Activated CD4-positive, alpha-beta memory T cell treated with anti-CD3 and anti-CD28 coated beads, Interleukin-2, amount 10 ng/mL, durations not matched to agents 7 days and 5 days (primary cell): ENCODE results near the gene CLPTM1L. TPM values are rescaled to one million over a fixed set of nuclear protein-coding genes. Genes with fewer than 3 reads are reported as not detected.
"Not testable (repeated sequence)": the region's sequence is repeated elsewhere in the genome, so short reads cannot be mapped to it uniquely, and the experiment has no call there.

Experiments used
- CTCF ChIA-PET: fragments of 350-600 bp; sonication (Branson Sonifier 250); formaldehyde crosslinking; loops from one replicate; lab custom pipeline; 2021; ENCODE audit warnings: antibody characterized with exemption, inconsistent platforms; lab: Charles Lee
- POLR2A ChIA-PET: fragments of 350-600 bp; sonication (Branson Sonifier 250); formaldehyde crosslinking; loops from one replicate; lab custom pipeline; 2021; ENCODE audit warnings: antibody characterized with exemption; lab: Charles Lee
- DNase-seq: peaks from one replicate; pipeline ENCODE4 v3.0.0-alpha.2; 2020
- H3K27ac Mint-ChIP-seq: one replicate; pipeline ENCODE4 v1.8.0; 2021; ENCODE audit warnings: mild to moderate bottlenecking, mixed read lengths
- H3K27me3 Mint-ChIP-seq: one replicate; pipeline ENCODE4 v1.8.0; 2021; ENCODE audit warnings: mixed read lengths
- H3K36me3 Mint-ChIP-seq: one replicate; pipeline ENCODE4 v1.8.0; 2021; ENCODE audit warnings: low read depth, mixed read lengths
- H3K4me1 Mint-ChIP-seq: one replicate; pipeline ENCODE4 v1.8.0; 2021; ENCODE audit warnings: mixed read lengths
- H3K4me3 Mint-ChIP-seq: one replicate; pipeline ENCODE4 v1.8.0; 2021; ENCODE audit warnings: mild to moderate bottlenecking, mixed read lengths
- H3K9me3 Mint-ChIP-seq: one replicate; pipeline ENCODE4 v1.8.0; 2021; ENCODE audit warnings: mixed read lengths
- total RNA-seq, 2 experiments: library from RNA; stranded (reverse); gene quantifications; one replicate each; pipeline ENCODE4 v1.2.3, GENCODE V29; 2021

CLPTM1L gene
- total RNA-seq, 2 experiments from 2014 or later, result 99.7 to 101 TPM

DNA sequence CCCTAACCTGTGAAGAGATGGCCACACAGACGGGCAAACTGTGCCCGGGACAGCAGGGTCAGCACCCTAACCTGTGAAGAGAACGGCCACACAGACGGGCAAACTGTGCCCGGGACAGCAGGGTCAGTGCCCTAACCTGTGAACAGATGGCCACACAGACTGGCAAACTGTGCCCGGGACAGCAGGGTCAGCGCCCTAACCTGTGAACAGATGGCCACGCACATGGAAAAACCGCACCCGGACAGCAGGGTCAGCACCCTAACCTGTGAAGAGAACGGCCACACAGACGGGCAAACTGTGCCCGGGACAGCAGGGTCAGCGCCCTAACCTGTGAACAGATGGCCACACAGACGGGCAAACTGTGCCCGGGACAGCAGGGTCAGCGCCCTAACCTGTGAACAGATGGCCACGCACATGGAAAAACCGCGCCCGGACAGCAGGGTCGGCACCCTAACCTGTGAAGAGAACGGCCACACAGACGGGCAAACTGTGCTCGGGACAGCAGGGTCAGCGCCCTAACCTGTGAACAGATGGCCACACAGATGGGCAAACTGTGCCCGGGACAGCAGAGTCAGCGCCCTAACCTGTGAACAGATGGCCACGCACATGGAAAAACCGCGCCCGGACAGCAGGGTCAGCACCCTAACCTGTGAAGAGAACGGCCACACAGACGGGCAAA, 5.6 kb downstream of the CLPTM1L start:
- peaks cover 27% of the 10 kb centered on the region for H3K4me1 Mint-ChIP-seq
- H3K4me3 Mint-ChIP-seq, H3K27ac Mint-ChIP-seq, CTCF ChIA-PET, H3K9me3 Mint-ChIP-seq, H3K27me3 Mint-ChIP-seq, DNase-seq, POLR2A ChIA-PET: not testable (repeated sequence)
- peaks cover 62% of the 10 kb centered on the region for H3K36me3 Mint-ChIP-seq

DNA sequence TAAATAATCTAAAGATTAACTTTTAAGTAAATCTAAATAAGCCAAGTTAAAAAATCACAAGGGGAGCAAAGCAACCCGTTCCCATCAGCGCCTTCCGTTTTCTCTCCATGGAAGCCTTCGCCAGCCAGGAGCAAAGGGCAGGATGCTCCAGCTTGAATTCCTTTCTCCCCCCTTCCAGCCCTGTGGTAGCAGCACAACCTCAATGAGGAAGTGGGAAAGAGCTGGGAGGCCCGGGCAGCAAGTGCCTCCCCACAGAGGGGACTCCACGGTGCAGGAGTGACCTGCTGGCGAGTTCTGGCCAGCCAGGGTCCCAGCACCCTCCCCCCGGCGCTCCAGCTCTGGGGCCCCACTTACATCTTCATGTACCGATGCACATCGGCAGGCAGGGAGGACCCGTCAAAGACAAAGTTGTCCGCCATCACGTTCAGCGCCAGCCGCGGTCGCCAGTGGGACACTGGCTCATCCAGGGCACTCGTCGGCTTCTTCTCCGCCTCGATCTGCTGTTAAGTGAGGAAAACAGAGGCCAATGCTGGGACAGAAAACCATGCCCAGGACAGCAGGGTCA, 6.3 kb downstream of the CLPTM1L start:
- Mint-ChIP-seq H3K4me3 (no peak overlapping the region), H3K27me3 (no peaks in the 10 kb centered on the region), H3K27ac (no peak overlapping the region), H3K9me3 (no peaks in the 10 kb centered on the region), H3K36me3 (peaks cover 62% of the 10 kb centered on the region), H3K4me1 (peaks cover 20% of the 10 kb centered on the region)
- ChIA-PET POLR2A (no interaction called here), CTCF (no interaction called here)
- DNase-seq, result no peak

DNA sequence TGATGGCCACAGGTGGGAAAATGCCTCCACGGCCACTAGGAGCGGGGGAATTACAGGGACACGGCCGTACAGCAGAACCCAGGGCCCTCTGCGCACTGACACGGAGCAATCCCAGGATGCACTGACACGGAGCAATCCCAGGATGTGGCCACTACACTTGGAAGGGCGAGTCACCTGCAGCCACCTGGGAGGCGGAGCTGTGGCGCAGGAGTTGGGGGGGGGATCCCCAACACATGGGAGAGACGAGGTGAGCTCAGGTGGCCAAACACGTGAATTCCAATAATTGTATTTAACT, 6.8 kb downstream of the CLPTM1L start:
- no peak for DNase-seq
- H3K4me1 Mint-ChIP-seq, result peaks cover 16% of the 10 kb centered on the region
- H3K36me3 Mint-ChIP-seq, result peaks cover 65% of the 10 kb centered on the region
- no peak overlapping the region for H3K27ac Mint-ChIP-seq
- POLR2A ChIA-PET, result no interaction called here
- CTCF ChIA-PET, result no interaction called here
- no peak overlapping the region for H3K4me3 Mint-ChIP-seq
- no peaks in the 10 kb centered on the region for H3K27me3 Mint-ChIP-seq
- no peaks in the 10 kb centered on the region for H3K9me3 Mint-ChIP-seq

DNA sequence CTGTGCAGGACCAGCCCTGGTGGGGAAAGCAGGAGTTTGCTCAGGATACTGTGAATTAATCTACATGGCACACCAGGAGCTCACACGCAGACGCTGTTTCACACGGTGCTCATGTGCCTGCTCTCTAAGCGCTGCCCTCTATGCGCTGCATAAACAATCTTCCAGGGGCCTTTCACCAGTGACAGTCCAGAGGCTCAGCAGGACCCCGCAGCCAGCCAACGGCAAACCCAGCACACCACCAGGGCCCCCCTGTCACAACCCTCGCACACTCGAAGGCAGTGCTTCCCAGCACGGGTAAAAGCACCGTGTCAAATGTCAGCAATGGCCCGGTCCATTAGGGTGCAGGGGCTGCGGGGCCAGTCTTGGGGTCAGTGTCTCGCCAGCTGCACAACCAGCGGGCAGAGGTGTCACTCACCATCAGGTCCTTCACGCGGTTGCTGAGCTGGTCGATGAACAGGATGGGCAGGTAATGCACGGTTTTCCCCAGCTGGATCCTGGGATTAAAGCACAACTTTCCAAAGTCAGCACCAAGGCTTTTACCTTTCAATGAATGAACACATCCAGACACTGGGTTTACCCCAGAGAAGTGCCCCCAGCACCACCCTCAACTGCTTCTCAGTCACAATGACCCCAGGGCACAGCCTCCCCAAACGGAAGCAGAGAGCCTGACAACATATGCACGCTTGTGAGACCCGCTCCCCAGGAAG, 7.3 kb downstream of the CLPTM1L start:
- DNase-seq, result no peak
- POLR2A ChIA-PET, result no interaction called here
- Mint-ChIP-seq H3K27ac (no peak overlapping the region), H3K36me3 (peaks cover 64% of the 10 kb centered on the region), H3K9me3 (no peaks in the 10 kb centered on the region), H3K4me1 (peaks cover 13% of the 10 kb centered on the region), H3K27me3 (no peaks in the 10 kb centered on the region), H3K4me3 (no peak overlapping the region)
- CTCF ChIA-PET, result no interaction called here

- no peaks in the 10 kb centered on the region for H3K9me3 Mint-ChIP-seq
- no peak overlapping the region for H3K4me3 Mint-ChIP-seq
- CTCF ChIA-PET, result no interaction called here
Measured at GRCh38 chr5:1336749-1337488, 8.0 kb downstream of the CLPTM1L start.

GRCh38 chr5:1336106-1336561, 8.8 kb downstream of the CLPTM1L start:
- peaks cover 8% of the 10 kb centered on the region for H3K4me1 Mint-ChIP-seq
- H3K36me3 Mint-ChIP-seq, result peaks cover 63% of the 10 kb centered on the region
- H3K27me3 Mint-ChIP-seq, result no peaks in the 10 kb centered on the region
- no peak for DNase-seq
- ChIA-PET CTCF (no interaction called here), POLR2A (interaction anchor here (1.2 kb wide), 1 partner anchor 9 kb away, joined by 3 read pairs; the partner anchor contains the start of gene CLPTM1L)
- no peak overlapping the region for H3K4me3 Mint-ChIP-seq
- no peaks in the 10 kb centered on the region for H3K9me3 Mint-ChIP-seq
- H3K27ac Mint-ChIP-seq, result no peak overlapping the region

More at GRCh38 chr5:1336749-1337488, 8.0 kb downstream of the CLPTM1L start:
- Mint-ChIP-seq H3K27me3 (no peaks in the 10 kb centered on the region), H3K4me1 (peaks cover 12% of the 10 kb centered on the region), H3K27ac (no peak overlapping the region), H3K36me3 (peaks cover 67% of the 10 kb centered on the region)
- POLR2A ChIA-PET, result no interaction called here
- DNase-seq, result no peak

- H3K36me3 Mint-ChIP-seq, result peaks cover 59% of the 10 kb centered on the region
- H3K4me1 Mint-ChIP-seq, result peaks cover 8% of the 10 kb centered on the region
- no peak overlapping the region for H3K27ac Mint-ChIP-seq
- H3K27me3 Mint-ChIP-seq, result no peaks in the 10 kb centered on the region
- H3K4me3 Mint-ChIP-seq, result no peak overlapping the region
- CTCF ChIA-PET, result no interaction called here
- no peaks in the 10 kb centered on the region for H3K9me3 Mint-ChIP-seq
- POLR2A ChIA-PET, result interaction anchor here (1.2 kb wide), 1 partner anchor 10 kb away, joined by 3 read pairs; the partner anchor contains the start of gene CLPTM1L
- no peak for DNase-seq
Measured at GRCh38 chr5:1335540-1336095, 9.3 kb downstream of the CLPTM1L start.

GRCh38 chr5:1334831-1335539, 9.9 kb downstream of the CLPTM1L start:
- DNase-seq, result no peak
- Mint-ChIP-seq H3K36me3 (peaks cover 57% of the 10 kb centered on the region), H3K27ac (no peak overlapping the region), H3K4me3 (no peak overlapping the region), H3K4me1 (peaks cover 8% of the 10 kb centered on the region), H3K9me3 (no peaks in the 10 kb centered on the region), H3K27me3 (no peaks in the 10 kb centered on the region)
- ChIA-PET CTCF (no interaction called here), POLR2A (interaction anchor here (1.2 kb wide), 1 partner anchor 10 kb away, joined by 3 read pairs; the partner anchor contains the start of gene CLPTM1L)

- no peaks in the 10 kb centered on the region for H3K27me3 Mint-ChIP-seq
- no peak overlapping the region for H3K27ac Mint-ChIP-seq
- H3K9me3 Mint-ChIP-seq, result no peaks in the 10 kb centered on the region
- no peak overlapping the region for H3K4me3 Mint-ChIP-seq
- H3K36me3 Mint-ChIP-seq, result peaks cover 56% of the 10 kb centered on the region
- POLR2A ChIA-PET, result no interaction called here
- DNase-seq, result no peak
- peaks cover 8% of the 10 kb centered on the region for H3K4me1 Mint-ChIP-seq
- CTCF ChIA-PET, result no interaction called here
Measured at GRCh38 chr5:1333986-1334385, 10.9 kb downstream of the CLPTM1L start.

- H3K36me3 Mint-ChIP-seq, result peaks cover 59% of the 10 kb centered on the region
- H3K4me1 Mint-ChIP-seq, H3K9me3 Mint-ChIP-seq, CTCF ChIA-PET, H3K27ac Mint-ChIP-seq, H3K4me3 Mint-ChIP-seq, POLR2A ChIA-PET, H3K27me3 Mint-ChIP-seq, DNase-seq: not testable (repeated sequence)
Measured at GRCh38 chr5:1333286-1333685, 11.6 kb downstream of the CLPTM1L start.

GRCh38 chr5:1332461-1333001, 12.4 kb downstream of the CLPTM1L start:
- Mint-ChIP-seq H3K4me3 (no peak overlapping the region), H3K36me3 (peaks cover 52% of the 10 kb centered on the region), H3K27ac (no peak overlapping the region), H3K27me3 (no peaks in the 10 kb centered on the region), H3K9me3 (no peaks in the 10 kb centered on the region), H3K4me1 (peaks cover 10% of the 10 kb centered on the region)
- ChIA-PET CTCF (no interaction called here), POLR2A (interaction anchor here (1.7 kb wide), 1 partner anchor 12 kb away, joined by 9 read pairs; the partner anchor contains the start of gene CLPTM1L)
- DNase-seq, result no peak

DNA sequence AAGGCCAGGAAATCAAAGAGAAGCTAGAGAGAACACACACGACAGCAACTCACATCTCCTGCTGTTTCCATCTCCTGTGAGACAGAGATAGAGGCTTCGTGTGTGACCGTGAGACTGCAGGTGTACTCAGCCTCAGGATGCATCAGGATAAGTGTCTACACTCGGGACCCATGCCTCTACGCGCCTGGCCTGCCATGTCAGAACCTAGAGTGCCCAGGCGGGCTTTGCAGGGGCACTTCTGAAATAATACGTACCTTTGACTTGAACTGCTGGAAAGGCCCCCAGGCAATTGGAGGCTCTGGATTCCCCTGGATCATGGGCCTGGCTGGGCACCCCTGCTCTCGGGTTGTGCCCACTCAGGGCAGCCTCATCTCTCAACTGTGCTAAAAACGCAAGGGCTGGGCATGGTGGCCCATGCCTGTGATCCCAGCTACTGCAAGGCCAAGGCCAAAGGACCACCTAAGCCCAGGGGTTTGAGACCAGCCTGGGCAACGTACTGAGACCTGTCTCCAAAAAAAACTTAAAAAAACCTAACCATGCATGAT, 13.0 kb downstream of the CLPTM1L start:
- no peak for DNase-seq
- peak overlapping the region; percentile 24 for H3K27ac Mint-ChIP-seq
- H3K27me3 Mint-ChIP-seq, result no peaks in the 10 kb centered on the region
- H3K4me3 Mint-ChIP-seq, result no peak overlapping the region
- POLR2A ChIA-PET, result interaction anchor here (1.7 kb wide), 1 partner anchor 13 kb away, joined by 9 read pairs; the partner anchor contains the start of gene CLPTM1L
- CTCF ChIA-PET, result no interaction called here
- peaks cover 10% of the 10 kb centered on the region for H3K4me1 Mint-ChIP-seq
- H3K36me3 Mint-ChIP-seq, result peaks cover 48% of the 10 kb centered on the region
- H3K9me3 Mint-ChIP-seq, result no peaks in the 10 kb centered on the region
